NCI-H526 (cell line): ENCODE measurements around the gene TP53I11.
A peak's percentile ranks its signal among the peaks of the same experiment; 100 is the strongest.

Experiments
- DNase-seq, 2 experiments: peaks; one replicate each; lab custom pipeline; 2025; lab: John Stamatoyannopoulos, UW

The TP53I11 gene

DNA sequence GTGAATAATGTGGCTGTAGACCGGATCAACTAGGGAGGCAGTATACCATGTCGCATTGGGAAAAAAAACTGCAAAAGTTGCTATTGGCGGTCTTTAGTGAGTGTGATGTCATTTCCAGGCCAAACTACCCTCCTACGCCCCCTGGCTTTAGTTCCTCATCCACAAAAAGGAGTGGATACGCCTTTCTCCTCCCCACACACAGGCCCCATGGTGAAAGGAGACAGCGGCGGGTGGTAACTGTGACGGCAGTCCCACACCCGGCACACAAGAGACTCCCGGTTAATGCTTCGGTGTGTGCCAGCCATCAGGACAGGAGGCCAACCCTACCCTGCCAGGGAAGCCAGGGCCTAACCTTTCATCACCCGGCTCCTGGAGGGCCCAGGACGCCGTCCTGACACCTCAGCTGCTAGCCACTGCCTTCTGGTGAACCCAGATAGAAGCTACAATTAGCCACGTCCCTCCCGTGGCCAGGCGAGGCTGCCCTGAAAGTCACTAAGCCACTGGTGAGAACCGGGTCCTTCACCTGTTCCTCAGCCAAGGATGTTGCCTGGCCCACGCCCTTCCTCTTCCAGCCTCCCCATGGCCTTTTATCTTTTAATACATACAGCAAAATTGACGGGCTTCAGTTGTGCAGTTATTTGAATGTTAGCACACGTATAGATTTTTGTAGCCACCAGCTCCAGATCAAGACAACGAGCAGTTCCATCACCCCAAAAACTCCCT lies 10.8 kb downstream of the TP53I11 start:
- DNase-seq, result no peak

DNA sequence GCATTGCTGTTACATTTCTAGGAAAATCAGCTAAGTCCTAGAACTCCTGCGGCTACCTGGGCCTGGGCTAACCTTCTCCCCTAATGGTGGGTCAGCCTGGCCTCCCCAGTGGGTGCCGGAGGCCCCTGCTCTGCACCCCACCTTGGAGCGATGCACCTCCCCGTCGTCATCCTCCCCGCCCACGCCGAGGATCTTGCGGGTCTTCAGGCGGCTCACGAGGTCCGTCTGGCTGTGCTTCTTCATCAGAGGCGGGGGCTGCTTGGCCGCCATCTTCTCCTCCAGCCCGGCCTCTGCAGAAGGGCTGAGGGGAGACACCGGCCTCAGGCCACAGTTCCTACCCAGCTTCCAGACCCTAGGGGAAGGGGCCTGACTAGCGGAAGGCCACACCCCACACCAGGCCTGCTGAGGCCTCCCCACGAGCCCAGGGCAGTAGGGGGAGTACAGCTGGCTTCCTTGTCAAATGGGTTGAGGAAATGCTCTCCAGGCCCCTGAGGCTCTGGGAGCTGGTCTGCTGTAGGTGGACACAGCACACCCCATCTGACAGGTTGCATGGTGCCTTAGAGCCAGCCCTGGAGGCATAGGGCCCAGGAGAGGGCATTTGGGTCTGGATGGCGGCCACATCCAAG lies 12.5 kb downstream of the TP53I11 start:
- no peak for DNase-seq

DNA sequence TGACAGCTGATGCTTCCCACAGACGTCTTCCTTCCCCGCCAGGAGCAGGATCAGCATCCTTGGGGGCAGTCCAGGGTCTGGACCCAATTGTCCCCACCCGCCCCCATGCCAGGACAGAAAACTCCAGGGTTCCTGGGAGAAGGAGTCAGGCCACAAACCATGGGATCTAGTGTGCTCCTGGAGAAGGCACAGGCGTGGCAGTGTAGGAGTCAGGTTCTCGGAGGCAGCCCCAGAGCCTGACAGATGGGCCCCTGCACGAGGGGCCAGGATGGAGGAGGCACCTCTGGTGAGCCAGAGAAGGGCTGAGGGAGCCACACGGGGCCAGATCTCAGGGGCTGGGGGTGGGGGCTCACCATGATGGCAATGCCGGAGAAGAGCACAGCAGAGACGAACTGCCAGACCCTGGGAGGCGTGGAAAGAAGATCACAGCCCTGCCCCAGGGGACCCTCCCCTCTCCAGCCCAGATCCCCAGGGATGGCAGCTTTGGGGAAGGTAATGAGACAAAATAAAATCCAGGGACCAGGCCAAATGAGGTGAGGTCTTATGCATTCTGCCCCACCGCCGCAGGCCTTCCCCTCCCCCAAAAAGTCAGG lies 13.6 kb downstream of the TP53I11 start:
- peak in 1 of 2 experiments; percentile 29 for DNase-seq

DNA sequence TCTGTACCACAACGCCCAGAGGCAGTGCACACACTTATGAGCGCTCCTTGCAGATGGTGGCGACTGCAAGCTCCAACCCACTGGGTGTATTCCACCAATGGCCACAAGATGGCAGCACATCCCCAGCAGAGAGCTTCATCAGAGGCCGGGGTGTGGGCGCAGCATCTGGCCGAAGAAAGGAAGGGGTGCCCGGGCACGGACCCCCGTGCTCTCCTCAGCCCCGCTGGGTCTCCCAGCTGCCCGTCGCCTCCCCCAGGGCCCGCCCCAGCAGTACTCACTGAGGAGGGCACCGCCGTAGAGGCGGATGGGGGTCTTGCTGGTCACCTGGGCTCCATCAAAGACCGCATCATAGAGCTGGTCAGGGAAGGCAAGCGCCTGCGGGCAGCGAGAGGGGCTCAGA lies 14.2 kb downstream of the TP53I11 start:
- DNase-seq, result peak; percentile 63 to 90

DNA sequence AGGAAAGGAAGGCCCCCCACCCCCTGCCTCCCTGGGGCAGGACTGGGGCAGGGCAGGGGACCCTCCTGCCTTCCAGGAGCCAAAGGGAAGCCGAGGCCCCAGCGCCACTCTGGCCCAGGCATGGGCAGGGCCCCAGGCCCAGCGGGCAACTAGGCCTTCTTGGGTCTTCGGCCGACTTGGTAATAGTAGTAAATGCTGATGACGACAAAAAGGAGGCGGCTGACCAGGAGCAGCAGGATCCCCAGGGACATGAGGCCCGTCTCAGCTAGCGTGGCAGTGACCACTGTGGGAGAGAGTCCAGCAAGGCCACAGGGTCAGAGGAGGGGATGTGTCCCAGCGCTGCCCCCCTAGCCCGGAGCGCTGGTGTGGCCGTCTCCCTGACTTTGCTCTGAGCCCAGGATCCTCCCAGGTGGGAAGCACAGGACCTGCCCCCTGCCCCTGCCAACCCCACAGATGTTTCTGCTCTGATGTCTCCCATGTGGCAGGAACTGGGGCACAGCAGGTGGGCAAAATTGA lies 15.9 kb downstream of the TP53I11 start:
- DNase-seq, result no peak

DNA sequence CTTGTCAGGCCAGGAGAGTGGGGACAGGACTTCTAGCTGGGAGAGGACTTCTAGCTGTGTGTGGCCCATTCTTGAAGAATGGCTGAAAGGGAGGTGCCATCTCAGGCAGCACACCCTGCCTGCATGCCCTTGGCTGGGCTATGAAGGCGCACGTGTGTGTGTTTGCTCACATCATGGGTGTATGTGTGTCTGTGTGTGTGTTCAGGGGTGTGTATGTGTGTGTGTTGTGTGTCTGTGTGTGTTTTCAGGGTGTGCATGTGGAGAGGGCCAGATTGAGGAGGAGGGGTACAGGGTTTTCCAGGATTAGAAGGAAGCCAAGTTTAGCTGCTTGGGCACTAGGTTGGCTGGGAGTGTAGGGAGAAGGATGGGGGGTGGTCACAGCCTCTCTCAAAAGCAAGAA lies 16.6 kb downstream of the TP53I11 start:
- no peak for DNase-seq

DNA sequence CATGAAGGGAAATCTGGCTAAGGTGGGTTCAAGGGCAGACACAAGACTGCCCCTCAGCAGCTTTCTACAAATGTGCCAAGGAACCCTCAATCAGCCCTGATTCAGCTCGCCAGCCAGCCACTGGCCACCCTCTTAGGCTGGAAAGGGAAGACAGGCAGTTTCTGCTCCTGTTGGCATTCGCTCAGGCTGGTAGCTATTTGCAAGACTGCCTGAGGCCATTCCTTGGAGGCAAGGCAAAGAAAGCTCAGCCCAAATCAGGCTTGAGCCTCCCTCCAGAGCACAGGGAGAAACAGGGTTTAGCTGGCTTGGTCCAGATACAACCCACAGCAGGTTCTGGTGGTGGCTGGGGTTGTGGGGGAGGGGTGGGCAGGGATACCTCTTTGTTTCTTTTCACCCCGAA lies 19.2 kb downstream of the TP53I11 start:
- DNase-seq, result no peak

DNA sequence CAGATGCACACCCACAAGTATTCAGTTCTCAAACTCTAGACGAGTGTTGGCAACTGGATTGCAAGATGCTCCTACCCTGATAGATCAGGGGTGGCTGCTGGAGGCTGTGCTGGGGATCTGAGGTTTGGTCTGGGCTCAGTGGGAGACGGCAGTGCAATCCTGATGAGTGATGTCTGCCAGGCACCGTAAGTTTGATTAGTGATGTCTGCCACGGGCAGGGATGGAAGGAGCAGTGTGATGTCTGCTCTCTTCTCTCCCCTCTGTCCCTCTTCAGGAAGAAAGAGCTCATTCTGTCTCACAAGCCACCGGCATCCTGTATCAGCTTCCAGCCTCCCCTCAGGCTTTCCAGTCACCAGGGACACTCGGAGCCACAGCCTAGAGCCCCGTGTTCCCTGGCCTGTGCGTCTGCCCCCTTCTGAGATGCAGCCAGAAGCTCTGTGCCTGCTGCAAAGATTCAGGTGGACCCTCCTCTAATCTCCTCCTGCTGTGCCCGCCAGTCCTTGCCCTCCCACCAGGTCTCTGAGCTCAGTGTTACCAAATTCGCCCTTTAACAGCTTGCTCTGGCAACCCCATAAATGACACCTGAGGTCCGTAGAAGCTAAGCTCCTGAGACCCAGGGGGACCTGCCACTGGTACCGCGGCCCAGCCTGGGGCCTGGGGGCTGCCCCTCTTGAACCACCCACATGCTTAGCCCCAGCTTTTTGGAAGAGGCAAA lies 19.9 kb downstream of the TP53I11 start:
- DNase-seq, result no peak

DNA sequence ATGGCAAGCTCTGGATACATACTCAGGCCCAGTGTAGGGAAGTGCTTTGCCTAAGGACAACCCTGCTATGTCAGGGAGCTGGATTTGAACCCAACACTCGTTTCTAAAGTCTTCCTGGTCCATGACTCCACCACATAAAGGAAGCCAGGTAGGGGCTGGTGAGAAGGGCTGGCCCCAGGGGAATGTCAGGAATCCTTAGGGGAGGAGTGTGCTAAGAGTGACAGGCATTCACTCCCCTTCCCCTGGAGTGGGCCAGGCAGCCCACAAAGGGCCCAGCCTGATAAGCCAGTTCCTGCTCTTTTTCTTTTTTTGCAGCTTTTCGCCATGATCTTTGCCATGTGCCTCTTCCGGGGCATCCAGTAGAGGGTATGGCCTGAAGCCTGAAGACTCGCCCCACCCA lies 21.9 kb downstream of the TP53I11 start:
- no peak for DNase-seq

DNA sequence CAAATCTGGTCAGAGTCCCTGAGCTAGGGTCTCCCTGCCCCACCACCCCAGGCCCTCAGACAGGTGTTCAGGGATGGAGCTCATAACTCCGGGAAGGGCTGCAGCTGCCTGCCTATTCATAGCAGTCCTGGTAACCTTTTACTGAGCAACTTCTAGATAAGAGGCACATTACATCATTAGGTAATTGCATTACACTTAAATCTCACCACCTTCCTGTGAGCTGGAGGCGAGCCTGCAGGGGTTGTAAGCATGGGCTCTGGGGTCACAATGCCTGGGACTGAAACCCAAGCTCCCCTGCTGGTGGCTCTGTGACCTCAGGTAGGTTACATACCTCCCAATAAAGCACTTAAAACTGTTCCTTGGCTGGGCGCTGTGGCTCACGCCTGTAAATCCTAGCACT lies 22.5 kb downstream of the TP53I11 start:
- no peak for DNase-seq

DNA sequence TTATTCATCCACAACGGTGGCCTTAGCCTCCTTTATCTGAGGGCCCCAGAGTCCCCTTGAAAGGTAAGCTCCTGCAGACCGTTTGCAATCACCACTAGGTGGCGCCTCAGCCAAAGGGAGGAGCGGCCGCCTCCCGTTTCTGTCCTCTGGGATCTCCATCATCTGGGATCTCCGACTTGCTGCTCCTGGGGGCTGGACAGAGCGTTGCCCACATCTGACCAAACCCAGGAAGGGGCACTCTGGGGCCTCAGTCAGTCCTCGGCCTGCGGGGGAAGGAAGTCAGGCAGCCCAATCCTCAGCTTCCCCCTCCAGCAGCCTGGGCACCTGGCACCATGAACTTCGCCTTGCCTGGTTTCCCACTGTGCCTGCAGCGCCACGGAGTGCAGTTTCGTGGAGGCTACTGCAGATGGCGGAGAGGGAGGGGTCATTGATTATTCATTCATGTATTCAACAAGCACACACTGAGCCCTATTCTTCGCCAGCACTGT lies 23.5 kb downstream of the TP53I11 start:
- DNase-seq, result peak; percentile 87 to 95

DNA sequence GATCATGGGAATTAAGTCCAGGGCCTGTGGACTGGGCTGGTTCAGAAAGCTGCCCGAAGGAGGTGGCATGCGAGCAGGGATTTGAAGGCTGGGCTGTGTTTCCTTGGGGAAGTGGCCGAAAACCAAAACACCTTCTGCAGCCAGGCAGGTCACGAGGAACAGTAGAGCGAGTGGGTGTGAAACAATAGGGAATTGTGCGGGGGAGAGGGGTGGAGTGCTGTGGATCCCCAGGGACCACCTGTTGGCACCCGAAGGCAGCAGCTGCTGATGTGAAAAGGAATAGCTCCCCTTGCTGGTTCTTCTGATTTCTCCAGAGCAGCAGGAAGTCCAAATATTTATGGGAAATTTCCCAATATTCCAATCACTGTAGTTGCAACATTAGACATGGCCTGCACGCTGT lies 24.6 kb downstream of the TP53I11 start:
- DNase-seq, result peak; percentile 20 to 63

DNA sequence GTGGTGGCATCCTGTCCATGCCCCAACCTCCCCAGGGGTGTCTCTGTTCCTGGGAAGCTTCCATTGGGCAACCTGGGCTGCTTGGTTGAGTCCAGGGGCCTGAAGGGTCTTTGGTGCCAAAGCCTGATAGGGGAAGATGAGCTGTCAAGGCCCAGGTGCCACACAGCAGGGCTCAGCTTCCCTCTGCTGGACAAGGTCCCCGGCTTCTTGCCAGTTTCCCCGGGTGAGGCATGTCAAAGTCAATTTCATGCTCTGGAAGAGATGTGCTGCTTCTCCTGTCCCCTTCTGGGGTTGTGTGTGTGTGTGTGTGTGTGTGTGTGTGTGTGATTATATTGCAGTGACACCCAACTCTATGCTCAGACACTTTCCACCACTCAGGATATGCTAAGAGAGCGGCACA lies 26.9 kb downstream of the TP53I11 start:
- DNase-seq, result no peak

DNA sequence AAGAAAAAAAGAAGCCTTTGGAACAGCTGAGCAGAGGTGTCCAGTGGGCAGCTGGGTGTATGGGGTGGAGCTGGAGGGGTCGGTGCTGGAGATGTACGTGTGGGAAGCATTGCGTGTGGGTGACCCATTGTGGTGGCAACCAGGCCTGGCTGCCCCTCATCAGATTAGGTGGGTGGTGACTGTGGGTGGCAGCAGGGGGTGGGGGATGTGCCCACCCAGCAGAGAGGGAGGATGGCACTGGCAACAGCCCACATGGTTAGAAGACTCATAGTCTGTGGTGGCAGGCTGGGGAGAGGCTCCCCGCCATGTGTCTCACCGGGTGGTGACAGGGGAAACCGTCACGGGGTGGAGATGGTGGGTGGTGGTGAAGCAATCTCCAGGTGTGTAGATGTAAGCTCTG lies 27.6 kb downstream of the TP53I11 start:
- DNase-seq, result no peak

DNA sequence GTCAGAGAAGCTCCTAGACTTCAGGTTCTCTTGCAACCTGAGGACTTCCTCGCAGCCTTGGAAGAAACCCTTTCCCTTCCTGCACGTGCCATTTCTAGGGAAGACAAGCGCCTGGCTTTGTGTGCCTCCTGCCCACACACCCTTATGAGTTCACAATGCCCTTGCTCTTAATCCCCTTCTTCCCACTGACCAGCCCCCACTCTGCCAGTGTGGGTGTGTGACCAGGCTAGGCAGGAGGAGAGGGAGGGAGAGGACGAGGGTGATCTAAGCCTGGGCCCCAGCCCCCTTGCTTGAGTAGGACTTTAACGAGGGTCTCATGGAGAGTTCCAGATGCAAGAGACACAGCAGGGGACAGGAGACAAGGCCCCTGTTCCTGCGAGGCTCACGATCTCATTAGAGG lies 30.2 kb downstream of the TP53I11 start:
- no peak for DNase-seq

DNA sequence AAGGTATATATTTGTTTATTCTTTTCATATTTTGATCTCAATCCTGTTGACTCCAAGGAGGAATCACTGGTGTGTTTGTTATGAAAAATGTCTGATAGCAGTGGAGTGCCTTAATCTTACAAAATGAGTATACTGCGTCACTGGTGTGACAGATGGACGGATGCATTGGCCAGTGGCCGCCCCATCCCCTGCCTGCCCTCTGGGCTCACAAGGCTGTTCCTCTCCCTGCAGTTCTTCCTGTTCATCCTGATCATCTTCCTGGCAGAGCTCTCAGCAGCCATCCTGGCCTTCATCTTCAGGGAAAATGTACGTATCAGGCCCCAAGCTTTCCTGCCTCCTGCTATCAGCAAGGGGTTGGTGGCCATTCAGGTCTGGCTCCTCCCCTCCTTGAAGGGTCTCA lies 32.9 kb downstream of the TP53I11 start:
- no peak for DNase-seq

DNA sequence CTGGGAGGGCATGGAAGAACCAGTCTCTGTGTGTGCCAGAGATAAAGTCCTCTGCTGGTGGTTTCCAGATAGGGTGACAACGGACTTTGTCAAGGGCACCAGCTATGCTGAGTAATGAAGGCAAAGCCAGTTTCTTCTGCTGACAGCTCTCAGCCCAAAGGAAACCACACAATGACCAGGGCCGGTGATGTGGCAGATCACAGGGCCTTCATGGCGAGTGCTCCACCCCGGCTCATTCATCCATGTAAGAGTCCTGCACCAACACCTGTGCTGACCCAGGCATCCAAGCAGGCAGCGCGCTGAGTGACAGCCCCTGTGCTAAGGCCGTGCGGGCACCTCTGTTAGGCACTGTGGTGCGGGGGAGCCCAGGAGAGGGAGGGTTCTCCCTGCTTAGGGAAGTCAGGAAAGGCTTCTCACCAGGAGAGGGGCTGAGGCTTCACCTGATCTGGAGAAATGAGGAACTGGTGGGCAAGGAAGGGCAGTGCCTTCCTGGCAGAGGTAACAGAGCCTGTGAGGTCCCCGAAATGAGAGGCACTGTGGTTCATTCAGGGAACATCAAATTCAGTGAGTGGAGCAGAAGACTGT lies 33.8 kb downstream of the TP53I11 start:
- peak in 1 of 2 experiments; percentile 47 for DNase-seq

DNA sequence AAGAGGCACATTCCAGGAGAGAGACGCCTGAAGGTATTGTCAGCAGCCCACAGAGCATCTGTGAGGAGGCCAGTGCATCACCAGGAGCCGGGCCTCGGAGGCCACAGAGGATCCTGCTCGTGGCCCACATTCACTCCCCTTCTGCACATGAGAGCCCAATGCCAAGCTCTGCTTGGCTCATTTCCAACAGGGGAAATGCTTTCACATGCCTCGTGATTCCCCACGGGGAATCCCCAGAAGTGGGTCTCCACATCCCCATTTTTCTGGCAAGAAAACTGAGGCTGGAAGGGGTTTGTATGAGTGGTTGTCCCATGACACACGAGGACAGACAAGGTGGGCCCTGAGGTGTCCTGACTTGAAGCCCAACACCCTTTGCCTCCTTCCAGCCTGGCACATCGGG lies 34.4 kb downstream of the TP53I11 start:
- DNase-seq, result no peak

DNA sequence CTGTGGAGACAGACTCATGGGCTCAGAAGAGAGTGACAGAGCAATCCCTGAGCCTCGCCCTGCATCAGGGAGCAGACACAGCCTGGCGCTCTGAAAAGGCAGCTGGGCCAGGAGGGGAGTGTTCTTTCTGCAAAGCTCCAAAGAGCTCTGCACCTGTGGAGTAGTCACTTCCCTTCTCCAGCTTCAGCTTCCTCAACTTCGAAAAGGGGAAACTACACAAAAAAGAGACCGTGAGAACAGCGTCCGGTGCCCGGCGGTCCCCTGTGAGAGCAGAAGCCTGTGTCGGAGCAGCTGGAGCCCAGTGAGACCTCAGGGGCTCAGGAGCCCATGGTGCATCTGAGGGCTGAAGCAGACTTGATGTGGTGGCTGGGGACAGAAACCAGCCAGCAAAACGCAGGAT lies 35.1 kb downstream of the TP53I11 start:
- DNase-seq, result no peak

DNA sequence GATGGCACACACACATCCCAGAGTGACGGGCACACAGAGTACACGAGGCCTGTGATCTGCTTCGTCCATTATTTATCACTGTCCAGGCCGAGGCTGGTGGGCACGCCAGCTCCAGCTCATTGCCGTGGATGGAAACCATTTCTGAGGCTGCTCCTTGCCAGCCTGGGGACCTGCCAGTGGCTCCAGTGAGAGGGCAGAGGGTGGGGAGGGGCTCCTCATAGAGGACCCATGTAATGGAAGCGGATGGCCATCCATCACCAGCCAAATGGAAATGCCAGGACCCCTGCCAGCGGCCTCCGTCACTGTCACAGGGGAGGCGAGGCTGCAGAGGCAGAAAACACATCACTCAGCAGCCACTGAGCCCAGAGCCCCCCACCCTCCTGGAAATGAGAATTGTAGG lies 35.7 kb downstream of the TP53I11 start:
- DNase-seq, result no peak

DNA sequence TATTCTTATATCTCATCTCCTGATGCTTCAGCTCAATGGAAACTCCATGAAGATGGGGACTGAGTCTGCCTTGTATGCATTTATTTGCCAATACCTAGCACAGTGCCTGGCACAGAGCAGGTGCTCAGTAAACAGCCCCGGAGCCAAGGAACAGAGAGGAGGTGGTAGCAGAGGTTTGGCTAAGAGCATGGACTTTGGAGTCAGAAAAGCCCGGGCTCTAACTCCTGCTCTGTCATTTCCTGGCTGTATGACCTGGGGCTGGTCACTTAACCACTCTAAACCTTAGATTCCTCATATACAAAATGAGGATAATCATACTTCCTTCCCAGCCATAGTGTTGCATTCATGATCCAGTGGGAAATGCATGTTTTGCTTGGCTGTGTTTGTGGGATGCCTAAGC lies 36.6 kb downstream of the TP53I11 start:
- peak in 1 of 2 experiments; percentile 32 for DNase-seq

DNA sequence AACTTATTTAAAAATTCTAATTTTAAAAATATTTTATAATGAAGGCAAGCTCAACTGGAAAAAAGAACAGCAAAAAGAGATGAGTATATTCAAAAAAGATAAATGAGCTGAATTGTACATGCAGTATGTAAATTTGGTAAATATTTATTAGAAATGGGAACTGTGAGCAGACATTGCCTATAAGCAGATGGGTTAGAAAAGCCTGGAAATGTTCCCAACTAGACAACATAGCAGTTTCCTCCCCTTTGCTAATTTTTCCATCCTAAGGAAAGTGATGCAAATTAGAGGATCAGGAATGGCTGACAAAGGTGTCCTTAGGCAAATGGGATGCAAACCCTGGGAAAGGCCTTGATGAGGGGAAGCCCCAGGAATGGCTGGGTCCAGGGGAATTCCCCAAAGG lies 37.2 kb downstream of the TP53I11 start:
- peak; percentile 95 to 97 for DNase-seq
